Inflammatory macrophage (primary cell): ENCODE measurements around the gene KREMEN1.
"Not testable (repeated sequence)": the region's sequence is repeated elsewhere in the genome, so short reads cannot be mapped to it uniquely, and the experiment has no call there.

Experiments used
- DNase-seq, 2 donors: peaks; one replicate each; pipeline ENCODE4 v3.0.0-alpha.2; 2020 to 2022

The KREMEN1 gene

GRCh38 chr22:29079218-29079901, 6.5 kb downstream of the KREMEN1 start:
- DNase-seq, result no peak

DNA sequence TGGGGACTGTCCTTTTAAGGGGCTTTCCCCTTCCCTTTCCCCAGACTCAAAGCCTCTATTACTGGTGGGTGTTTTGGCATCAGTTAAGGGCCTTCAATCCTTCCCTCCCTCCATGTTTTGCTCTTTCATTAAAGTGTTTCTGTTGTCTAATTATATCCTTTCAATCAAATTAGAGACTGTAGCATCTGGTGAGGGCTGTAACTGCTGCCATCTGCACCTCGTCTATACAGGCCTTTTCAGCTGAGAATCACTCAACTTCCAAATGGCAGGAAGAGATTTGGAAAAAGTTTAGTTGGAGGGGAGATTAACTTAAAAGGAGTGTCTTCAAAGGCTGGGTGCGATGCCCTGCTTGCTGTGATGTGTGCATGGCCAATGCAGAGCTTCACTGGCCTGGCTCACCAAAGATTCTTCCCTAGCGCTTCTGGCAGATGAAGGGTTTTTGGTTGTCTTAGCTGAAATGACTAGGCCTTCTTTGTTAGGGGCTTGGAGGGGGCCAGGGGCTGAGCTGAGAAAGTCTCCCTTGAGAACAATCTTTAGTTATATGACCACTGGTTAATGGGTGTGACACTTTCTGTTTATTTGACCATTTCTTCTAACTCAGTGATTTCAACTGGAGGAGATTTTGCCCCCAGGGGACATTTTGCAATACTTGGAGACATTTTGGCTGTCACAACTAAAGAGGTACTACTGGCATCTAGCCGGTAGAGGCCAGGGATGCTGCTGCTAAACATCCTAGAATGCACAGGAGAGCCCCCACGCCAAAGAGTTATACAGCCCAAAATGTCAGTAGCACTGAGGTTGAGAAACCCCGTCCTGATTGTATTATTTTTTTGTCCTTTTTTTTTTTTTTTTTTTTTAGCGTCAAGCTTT, 7.5 kb downstream of the KREMEN1 start:
- DNase-seq, result no peak

- no peak for DNase-seq
These were observed 8.8 kb downstream of the KREMEN1 start for GRCh38 chr22:29081517-29082236.

GRCh38 chr22:29082826-29083545, 10.2 kb downstream of the KREMEN1 start:
- no peak for DNase-seq

- not testable (repeated sequence) for DNase-seq
These were observed 10.7 kb downstream of the KREMEN1 start for GRCh38 chr22:29083576-29083932.

GRCh38 chr22:29083933-29084591, 11.2 kb downstream of the KREMEN1 start:
- peak; percentile 49 to 78 for DNase-seq

- no peak for DNase-seq
These were observed 14.2 kb downstream of the KREMEN1 start for GRCh38 chr22:29087012-29087411.

DNA sequence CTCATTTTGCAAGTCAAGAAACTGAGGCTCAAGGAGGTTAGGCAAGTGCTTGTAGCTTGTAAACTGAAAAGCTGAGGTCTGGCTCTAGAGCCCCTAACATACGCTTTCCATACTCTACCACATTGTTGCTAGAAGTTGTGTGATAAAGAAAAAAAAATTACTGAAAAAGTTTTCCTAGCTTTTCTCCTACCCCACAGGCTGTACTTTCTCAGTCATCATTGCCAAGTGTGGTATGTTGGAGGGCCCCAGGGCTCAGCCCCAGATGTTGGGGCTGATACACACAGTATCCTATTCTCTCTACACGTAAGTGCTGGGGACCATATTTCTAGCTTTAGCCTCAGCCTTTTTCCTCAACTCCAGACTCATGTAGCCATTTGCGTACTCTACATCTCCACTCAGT, 16.0 kb downstream of the KREMEN1 start:
- no peak for DNase-seq

DNA sequence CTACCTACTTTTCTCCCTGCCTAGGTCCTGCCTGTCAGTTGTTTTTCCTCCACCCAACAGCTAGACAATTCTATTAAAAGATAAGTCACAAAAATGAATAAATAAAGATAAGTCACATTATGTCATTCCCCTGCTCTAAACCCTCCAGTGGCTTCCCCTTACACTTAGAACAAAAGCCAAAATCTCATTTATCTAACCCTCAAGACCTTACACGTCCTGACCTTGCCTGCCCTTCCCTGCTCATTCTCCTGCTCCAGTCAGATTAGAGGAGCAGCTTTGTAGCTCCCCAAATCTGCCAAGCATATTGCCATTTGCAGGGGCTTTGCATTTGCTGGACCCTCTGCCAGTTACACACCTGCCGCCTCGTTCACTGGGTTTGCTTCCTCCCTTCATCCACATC, 16.7 kb downstream of the KREMEN1 start:
- DNase-seq, result no peak

DNA sequence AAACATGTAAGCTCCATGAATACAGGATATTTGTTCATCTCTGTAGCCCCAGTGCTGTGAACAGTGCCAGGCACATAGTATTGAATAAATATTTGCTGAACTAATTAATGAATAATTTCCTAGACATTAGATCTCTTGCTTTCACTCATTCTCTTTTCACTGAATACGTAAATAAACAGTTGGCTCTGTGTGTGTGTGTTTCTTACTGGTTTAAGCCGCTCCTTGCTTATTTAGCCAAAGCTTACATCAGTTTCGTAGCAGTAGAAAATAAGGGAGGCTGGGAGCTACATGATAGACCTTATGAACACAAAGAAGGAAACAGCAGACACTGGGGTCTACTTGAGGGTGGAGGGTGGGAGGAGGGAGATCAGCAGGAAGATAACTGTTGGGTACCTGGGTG, 17.2 kb downstream of the KREMEN1 start:
- no peak for DNase-seq

- no peak for DNase-seq
These were observed 19.4 kb downstream of the KREMEN1 start for GRCh38 chr22:29092243-29092642.

- no peak for DNase-seq
These were observed 20.2 kb downstream of the KREMEN1 start for GRCh38 chr22:29093030-29093429.

DNA sequence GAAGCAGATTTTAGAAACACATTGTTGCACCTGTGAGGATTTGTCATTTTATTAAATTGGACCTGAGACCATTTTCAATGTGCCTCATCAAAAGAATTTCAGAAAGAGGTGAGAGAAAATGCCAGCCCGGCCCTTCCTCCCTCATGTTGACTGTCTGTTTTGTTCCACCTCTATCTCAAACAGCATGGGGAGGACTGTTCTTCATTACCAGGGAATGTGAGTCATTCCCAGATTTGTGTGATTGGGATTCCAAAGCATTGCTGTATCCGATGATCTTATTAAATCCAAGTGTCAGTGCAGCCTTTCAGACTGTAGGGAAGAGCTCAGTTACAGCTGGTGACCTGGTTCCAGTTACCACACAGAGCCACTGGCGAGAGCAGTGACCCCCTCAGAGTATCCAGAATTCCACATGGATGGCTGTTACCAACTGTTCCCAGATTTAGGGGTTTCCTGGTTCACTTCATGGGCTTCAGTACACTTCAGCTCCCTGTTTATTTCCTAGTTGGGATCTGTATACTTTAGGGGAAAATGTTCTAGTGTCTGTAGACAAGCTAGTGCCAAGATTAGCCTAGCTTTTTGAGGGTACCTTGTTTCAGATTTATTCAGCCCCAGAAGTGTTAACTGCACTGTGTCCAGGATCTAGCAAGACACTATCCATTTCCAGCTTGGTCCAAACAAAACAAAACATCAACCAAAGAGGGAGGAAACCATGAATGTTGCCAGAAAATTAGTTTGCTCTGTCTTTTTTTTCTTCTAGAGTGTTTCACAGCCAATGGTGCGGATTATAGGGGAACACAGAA, 20.9 kb downstream of the KREMEN1 start:
- no peak for DNase-seq

GRCh38 chr22:29095459-29095858, 22.6 kb downstream of the KREMEN1 start:
- DNase-seq, result no peak

DNA sequence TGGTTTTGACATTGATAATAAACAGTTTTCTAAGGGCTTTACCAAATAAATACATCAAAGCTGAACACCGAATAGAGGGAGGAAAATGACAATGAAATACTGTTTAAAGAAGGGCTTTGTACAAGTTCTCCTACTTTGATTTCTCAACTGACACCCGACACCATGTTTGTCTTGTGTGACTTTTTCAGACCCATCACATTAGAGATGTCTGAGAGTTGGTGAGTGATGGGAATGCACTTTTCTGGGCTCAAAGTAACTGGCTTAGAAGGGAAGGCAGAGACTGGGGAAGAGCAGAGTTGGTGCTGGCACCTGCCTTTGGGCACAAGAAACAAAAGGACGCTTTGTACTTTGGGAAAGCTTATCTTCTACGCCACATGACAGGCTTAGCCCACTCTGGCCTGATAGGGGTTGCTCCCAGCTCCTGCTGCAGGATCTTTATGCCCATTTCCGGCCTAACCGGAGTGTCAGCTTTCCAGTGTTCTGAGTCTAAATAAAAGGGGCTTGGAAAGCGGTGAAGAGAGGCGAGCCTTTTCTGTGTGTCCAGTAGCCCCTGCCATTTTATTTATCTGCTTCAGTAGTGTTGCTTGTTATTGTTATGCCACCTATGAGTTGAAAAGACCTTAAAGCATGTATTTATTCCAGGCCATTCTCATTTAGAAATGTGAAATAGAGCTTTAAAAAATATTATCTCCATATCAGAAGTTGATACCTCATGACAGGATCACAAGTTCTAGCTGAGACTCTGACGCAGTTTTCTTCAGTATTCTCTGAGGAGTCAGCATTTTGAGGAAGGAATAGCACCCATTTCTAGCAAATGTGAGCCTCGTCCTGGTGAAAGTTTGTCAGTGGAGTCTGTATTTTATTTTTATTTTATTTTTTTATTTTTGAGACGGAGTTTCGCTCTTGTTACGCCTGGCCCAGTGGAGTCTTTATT, 24.2 kb downstream of the KREMEN1 start:
- DNase-seq, result no peak

DNA sequence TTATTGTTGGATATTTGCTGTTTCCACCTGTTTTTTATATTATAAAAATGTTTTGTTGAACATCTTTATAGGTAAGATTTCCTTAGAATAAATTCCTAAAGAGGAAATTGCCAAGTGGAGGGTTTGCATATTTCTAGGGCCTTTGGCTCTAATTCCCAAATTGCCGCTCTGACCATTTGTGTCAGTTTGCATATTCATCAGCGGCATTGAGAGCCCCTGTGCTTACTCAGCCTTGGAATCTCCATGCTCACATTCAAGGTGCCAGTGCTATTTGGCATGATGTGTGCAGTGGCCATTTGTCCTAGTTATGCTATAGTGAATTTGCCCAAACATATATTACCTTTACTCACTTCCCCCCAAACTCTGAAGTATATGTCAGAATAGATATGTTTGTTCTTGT, 25.5 kb downstream of the KREMEN1 start:
- no peak for DNase-seq

DNA sequence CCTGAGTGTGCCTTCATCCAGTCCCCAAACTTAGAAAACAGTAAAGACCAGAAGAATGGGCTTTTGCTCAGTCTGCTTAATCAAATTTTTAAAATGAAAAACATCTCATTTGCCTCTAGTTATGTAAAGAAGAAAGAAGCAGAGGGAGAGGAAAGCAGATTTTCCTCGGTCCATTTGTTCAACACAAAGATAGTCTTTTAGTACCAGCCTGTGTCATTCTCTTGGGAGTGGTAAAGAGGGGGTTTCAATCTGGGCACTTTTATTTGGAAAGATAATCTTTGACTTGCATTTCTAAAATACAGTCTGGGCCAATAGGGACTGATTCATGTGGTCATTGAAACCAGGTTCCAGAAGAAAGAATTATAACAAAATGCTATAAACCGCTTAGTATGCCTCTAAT, 29.5 kb downstream of the KREMEN1 start:
- DNase-seq, result no peak

DNA sequence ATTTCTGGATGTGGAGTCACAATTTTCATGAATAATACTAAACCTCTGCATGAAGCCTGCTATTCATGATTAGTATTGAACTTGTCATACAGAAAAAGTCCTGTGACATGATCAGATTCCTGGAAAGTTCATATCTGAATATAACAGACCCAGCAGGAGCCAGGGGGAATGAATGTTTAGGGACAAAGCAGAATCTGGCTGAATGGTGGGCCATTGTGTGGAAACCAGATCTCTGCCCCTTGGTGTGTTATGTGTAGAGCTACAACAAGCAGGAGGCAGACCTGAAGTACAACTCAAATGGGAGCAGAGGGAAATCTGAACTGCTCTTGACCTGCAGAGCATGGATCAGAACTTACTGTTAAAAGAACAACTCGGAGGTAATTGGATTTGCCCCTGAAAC, 30.3 kb downstream of the KREMEN1 start:
- no peak for DNase-seq

DNA sequence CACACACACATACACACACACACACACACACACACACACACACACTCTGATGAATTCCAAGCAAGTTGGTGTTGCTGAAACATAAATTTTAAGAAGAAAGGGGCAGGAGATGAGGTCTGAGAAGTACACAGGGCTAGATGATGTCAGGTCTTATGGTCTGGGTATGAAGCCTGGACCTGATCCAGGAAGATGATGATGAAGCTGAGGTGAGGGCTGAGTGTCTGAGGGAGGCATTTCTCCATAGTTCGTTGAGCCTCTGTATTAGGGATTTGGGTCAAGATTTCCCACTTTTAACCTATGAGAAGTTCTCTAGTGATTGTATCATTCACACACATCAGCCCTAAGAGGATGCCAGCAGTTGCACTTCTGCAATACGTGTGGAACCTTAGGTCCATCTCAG, 32.6 kb downstream of the KREMEN1 start:
- DNase-seq, result no peak

GRCh38 chr22:29106839-29107238, 34.0 kb downstream of the KREMEN1 start:
- DNase-seq, result no peak
